ENCODE data around the gene MBP. TPM values are rescaled to one million over a fixed set of nuclear protein-coding genes. Genes with fewer than 3 reads are reported as not detected.

Gene MBP
- total RNA-seq, 1 donor from 2014 or later = 7.7 TPM

- DNase-seq (ENCODE audit: low spot score in 2 of 2) (no peak), FAIRE-seq (no peak)
Observed at GRCh38 chr18:77015169-77015568, 117.4 kb downstream of the MBP start.

DNA sequence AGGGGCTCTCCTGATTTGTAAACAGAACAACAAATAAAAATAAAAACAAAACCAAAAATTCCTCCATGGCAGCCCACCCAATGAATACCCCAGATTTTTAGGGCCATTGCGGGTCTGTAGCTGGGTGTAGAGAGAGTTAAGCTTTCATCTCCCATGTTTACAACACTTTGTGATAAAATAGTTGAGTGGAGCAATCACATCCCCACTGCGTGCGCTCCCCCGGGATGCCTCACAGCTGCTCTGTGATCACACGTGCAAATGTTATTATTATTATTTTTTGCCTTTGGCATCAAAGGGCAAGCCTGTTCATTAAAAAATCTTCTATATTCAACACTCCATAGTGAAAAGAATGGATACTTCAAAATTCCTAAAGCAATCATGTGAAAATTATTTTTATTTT, 118.0 kb downstream of the MBP start:
- FAIRE-seq = no peak
- DNase-seq (ENCODE audit: low spot score in 2 of 2) = no peak

DNA sequence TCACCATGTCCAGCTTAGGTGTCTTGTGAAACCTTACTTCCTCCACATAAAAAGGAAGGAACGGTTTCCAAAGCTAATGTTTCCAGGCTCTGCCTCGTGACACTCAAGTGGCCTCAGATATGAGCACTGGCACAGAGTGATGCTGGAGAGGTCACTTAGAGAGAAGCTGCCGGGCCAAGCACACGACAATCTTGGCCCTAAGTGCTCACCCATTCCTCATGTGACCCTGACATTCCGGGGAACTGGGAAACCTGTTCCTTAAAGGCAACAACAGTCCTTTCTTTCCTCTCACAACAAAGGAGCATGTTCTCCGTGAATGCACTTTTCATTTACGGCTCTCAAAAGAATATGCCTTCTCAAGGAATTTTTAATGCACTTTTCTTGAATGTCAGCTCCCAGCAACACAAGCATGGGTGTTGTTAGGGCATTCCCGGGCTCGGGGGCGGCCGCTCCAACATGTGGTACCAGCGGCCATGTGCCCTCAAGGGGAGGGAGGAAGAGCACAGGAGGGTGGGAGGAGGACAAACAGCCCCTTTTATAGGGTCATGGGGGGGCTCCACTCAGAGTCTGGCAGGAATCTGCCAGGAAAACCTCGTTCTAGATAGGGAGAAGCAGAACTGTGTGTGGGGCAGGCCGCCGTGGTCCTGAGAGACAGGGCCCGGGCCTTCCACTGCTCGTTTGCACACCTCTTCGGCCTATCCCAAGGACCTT, 118.6 kb downstream of the MBP start:
- no peak for DNase-seq (ENCODE audit: low spot score in 2 of 2)
- no peak for FAIRE-seq

DNA sequence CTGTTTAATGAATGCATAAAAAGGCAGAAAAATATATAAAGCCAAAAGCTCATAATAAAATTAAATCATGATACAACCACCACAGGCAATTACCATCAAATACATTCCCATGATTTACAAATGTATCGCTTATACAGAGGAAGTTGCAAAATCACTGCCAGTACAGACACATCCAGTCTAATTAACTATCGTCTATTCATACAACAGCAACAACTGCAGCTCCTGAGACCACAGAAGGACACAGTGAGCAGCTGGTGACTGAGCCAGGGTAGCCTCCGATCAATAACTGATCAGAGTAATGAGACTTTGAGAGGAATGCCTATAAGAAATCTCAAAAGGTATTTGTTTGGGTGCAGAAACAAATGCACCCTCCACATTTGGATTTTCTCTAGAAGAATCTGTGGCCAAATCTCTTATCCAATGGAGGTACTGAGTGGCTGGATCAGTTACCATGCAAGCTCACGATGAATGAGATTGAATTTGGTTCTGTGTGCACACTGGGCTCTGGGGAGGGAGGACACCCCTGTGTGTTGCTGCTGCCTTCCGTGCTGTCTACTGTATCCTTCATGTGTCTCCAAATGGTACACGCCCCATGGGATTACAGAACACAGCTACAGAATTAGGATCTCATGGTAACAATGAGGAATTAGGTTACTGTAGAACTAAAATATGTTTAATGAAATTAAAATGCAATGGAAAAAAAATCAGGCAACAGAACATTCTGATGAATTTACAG, 119.6 kb downstream of the MBP start:
- no peak for FAIRE-seq
- no peak for DNase-seq (ENCODE audit: low spot score in 2 of 2)

- FAIRE-seq (no peak), DNase-seq (ENCODE audit: low spot score in 2 of 2) (no peak)
Observed at GRCh38 chr18:77012120-77012519, 120.5 kb downstream of the MBP start.

DNA sequence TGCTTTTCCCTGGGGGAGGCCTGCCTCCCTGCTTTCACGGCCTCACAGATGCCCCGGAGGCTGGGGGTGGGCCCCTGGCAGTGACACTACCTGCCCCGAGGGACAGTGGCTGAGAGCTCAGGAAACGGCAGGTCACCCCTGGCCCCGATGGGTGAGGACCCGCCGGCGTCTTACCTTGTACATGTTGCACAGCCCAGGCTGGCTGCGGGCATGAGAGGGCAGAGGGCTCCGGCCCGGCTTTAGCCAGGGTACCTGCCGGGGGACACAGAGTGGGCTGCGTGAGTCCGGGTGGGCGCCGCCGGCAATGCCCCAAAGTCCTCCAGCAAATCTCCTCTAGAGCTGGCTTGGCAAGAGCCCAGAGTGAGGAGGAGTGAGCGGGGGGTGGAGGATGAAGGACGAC, 122.9 kb downstream of the MBP start:
- no peak for FAIRE-seq
- DNase-seq (ENCODE audit: low spot score in 2 of 2) = no peak

GRCh38 chr18:77008576-77009315, 123.8 kb downstream of the MBP start:
- DNase-seq (ENCODE audit: low spot score in 2 of 2) (no peak), FAIRE-seq (no peak)

DNA sequence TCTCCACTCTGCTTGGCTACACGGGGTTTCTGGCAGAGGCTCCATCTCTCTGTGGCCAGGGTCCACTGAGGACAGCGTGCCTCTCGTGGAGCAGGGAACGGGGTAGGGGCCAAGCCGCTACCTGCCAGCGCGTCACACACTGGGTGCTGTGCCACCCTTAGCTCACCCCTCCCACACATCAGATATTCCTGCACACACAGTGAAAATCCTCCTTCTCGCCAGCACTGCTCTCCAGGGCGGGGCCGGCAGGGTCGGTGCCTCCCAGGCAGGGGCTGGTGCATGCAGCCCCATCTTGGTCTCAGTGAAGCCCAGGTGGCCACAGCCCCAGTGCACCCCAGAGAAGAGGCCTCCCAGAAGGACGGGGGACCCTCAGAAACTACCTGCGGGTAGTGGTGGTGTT, 124.6 kb downstream of the MBP start:
- FAIRE-seq = no peak

DNA sequence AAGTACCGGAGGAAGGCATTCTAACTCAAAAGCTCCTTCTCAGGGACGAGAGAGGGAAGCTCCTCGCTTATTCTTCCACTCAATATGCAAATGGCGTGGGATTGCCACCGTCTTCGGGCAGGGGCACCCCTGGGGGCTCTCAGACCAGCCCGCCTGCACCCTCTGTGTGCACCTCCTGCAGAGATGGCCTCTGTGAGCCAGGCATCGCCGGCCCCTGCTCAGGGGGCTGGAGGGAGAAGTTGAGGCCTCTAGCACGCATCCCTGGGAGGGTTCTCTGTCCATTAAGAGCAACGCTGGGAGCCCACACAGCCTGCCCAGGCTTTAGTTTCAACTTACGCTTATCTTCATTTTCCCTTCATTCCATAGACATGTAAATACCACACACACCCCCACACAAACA, 125.3 kb downstream of the MBP start:
- no peak for FAIRE-seq

More for the DNA sequence above, 124.6 kb downstream of the MBP start:
- no peak for DNase-seq (ENCODE audit: low spot score in 2 of 2)

GRCh38 chr18:77006305-77007175, 126.0 kb downstream of the MBP start:
- DNase-seq (ENCODE audit: low spot score in 2 of 2) = no peak
- FAIRE-seq = no peak

More for the DNA sequence above, 125.3 kb downstream of the MBP start:
- no peak for DNase-seq (ENCODE audit: low spot score in 2 of 2)

GRCh38 chr18:77005651-77006195, 126.9 kb downstream of the MBP start:
- DNase-seq (ENCODE audit: low spot score in 2 of 2) (no peak), FAIRE-seq (no peak)

DNA sequence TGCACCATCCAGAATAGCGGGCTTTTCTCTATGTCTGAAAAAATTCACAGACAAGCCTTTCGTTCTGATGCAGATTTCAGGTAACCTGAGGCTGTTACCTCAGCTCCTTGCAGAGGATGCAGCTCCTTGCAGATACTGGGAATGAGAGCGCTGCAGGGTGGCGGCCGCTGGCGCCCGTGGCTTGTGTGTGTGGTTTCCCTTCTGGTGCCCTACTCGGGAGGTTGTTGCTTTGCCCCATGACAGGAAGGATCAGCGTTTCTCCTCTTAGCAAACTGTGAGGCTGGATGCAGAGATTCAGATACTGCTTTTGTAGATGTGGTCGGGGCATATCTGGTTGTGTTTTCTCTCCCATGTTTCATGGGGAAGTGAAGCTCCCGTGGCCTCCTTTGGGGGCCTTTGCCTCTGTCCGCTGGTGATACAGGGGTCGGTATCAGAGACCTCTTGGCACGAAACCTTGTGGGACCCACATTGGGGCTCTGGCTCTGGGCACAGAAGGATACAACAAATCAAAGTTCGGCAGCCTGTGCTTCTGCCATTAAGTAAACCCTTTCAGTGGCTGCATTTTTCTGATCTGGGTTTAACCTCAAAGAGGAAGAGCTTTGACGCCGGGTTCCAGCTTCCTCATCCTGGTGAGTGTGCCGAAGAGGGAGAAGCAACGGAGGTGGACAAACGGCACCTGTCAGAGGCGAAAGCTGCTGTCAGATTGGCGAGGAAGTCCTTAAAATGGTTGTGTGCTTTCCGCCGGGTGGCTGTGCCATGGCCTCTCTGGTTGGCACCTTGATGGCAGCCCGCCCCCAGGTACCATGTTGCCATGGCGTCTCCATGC, 127.8 kb downstream of the MBP start:
- FAIRE-seq (no peak), DNase-seq (ENCODE audit: low spot score in 2 of 2) (no peak)

DNA sequence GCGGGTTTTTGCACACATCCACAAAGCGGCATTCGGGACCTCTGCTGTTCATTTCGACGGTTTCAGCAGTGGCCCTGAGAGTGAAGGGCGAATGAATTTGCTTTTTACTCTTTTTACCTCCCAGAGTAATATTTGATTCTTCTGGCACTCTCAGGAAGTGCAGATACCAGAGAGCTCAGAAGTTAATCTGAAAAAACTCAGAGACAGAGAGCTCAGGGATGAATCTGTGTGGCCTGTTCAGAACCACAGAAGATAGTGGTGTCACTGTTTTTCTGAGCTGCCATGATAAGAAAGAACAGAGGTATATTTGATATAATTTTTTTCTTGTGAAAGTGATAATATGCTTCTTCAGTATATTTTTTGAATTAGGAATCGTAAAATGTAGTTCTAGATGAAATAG, 129.3 kb downstream of the MBP start:
- no peak for DNase-seq (ENCODE audit: low spot score in 2 of 2)
- no peak for FAIRE-seq

DNA sequence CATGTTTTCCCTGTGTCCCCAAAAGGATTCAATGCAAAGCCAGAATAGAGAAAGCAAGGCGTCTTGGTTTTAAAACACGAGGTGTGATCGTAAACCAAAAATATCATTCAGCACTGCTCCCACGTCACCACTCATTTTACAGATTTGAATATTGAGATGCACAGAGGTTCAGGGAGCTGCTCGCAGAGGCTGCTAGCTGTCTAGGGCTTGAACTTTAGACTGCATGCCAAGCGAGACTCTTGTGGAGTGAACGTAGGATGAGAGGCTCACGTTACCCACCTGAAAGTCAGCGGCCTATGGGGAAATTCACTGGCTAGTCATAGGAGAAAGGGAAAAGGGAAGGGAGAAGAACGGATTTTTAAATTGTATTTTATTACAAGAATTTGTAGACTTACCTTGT, 130.1 kb downstream of the MBP start:
- no peak for FAIRE-seq
- DNase-seq (ENCODE audit: low spot score in 2 of 2) = no peak

GRCh38 chr18:77001979-77002378, 130.6 kb downstream of the MBP start:
- DNase-seq (ENCODE audit: low spot score in 2 of 2) = no peak
- no peak for FAIRE-seq

DNA sequence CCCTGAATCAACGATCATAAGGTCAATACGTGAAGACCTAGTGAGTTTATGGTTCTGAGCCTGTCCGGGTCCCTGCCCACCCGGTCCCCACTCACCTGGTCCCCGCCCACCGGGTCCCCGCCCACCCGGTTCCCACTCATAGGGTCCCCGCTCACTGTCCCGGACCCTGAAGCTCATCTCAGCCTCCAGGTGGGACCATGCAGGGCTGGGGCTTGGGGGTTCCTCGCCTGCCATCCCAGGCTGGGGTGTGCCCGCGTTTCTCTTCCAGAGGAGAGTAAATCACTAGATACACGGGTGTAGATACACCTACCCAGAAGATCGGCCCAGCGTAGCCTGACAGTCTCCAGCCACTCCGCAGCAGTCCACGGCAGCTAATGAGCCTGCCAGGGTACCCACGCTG, 131.5 kb downstream of the MBP start:
- DNase-seq (ENCODE audit: low spot score in 2 of 2) = no peak
- no peak for FAIRE-seq

GRCh38 chr18:77000527-77000926, 132.1 kb downstream of the MBP start:
- FAIRE-seq (no peak), DNase-seq (ENCODE audit: low spot score in 2 of 2) (peak; percentile 57 to 66)

- DNase-seq (ENCODE audit: low spot score in 2 of 2) = no peak
Observed at GRCh38 chr18:76999077-76999476, 133.5 kb downstream of the MBP start.

More at GRCh38 chr18:76999077-76999476, 133.5 kb downstream of the MBP start:
- no peak for FAIRE-seq
